HepG2 (cell line): ENCODE measurements around the gene WDR27. TPM values are rescaled to one million over a fixed set of nuclear protein-coding genes. Genes with fewer than 3 reads are reported as not detected.

Source experiments
- HMGXB4 ChIP-seq, 2 experiments: sonication (generic) in 1 of 2; formaldehyde crosslinking in 1 of 2; IDR thresholded peaks; 2 replicates each; pipeline versions ENCODE4 v1.4.0 to v1.6.1; 2018 to 2020; ENCODE audit warnings: missing genetic modification reagents in 2 of 2, borderline replicate concordance in 1 of 2, low read depth in 1 of 2, mild to moderate bottlenecking in 1 of 2, missing biosample characterization in 1 of 2
- ZNF256 ChIP-seq: sonication (generic); formaldehyde crosslinking; conservative IDR thresholded peaks from 2 replicates; pipeline ENCODE4 v1.4.0; 2020; ENCODE audit warnings: missing genetic modification reagents
- polyA plus RNA-seq, 8 experiments: library from polyadenylated mRNA; depleted of rRNA in 3 of 8; stranded (reverse) in 7 of 8; unstranded in 1 of 8; fragments of >200 nt; fragmentation: Illumina TruSeq in 4 of 8; extraction: Trizol in 4 of 8; gene quantifications; 2 replicates each; pipeline versions ENCODE4 v1.2.1 to v1.2.3, GENCODE V29; 2011 to 2016; ENCODE audit warnings: low read depth in 4 of 8, missing spikeins in 1 of 8, mixed read lengths in 1 of 8; ENCODE audit not compliant: insufficient read depth in 1 of 8
- total RNA-seq, 5 experiments: library from RNA; depleted of rRNA; stranded (reverse); fragments of >200 nt; fragmentation: Illumina TruSeq; extraction: Trizol; gene quantifications; 2 replicates each; pipeline ENCODE4 v1.2.3, GENCODE V29; 2016; ENCODE audit warnings: low read depth in 1 of 5
- TF ChIP-seq, protein P1 (sequence below): sonication (generic); formaldehyde crosslinking; IDR thresholded peaks from 2 replicates; pipeline ENCODE4 v1.9.0; 2021; ENCODE audit warnings: mild to moderate bottlenecking, missing genetic modification reagents
- TF ChIP-seq, protein P2 (sequence below): IDR thresholded peaks from 2 replicates; pipeline ENCODE4 v1.6.1; 2016; ENCODE audit warnings: missing genetic modification reagents, missing compliant biosample characterization

Gene WDR27
- total and polyA plus RNA-seq, 2 of the 13 experiments (the other 11 are each of a cell fraction or from before 2014, with no cell fraction given) = 34.1 to 80.3 TPM

DNA sequence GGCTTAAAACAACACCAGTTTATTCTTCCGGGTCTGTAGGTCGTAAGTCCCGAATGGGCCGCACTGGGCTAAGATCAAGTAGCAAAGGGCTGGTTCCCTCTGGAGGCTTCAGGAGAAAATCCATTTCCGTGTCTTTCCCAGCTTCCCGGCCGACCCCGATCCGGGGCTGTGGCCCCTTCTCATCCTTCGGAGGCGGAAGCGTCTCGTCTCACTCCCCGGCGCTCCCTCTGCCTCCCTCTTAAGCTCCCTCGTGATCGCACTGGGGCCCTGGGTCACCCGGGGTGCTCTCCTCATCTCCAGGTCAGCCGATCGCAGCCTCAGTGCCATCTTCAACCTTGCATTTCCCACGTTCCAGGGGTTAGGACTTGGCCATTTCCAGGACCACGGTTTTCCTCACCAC lies 199.4 kb downstream of the WDR27 start (continued):
- TF ChIP-seq, protein P1, sequence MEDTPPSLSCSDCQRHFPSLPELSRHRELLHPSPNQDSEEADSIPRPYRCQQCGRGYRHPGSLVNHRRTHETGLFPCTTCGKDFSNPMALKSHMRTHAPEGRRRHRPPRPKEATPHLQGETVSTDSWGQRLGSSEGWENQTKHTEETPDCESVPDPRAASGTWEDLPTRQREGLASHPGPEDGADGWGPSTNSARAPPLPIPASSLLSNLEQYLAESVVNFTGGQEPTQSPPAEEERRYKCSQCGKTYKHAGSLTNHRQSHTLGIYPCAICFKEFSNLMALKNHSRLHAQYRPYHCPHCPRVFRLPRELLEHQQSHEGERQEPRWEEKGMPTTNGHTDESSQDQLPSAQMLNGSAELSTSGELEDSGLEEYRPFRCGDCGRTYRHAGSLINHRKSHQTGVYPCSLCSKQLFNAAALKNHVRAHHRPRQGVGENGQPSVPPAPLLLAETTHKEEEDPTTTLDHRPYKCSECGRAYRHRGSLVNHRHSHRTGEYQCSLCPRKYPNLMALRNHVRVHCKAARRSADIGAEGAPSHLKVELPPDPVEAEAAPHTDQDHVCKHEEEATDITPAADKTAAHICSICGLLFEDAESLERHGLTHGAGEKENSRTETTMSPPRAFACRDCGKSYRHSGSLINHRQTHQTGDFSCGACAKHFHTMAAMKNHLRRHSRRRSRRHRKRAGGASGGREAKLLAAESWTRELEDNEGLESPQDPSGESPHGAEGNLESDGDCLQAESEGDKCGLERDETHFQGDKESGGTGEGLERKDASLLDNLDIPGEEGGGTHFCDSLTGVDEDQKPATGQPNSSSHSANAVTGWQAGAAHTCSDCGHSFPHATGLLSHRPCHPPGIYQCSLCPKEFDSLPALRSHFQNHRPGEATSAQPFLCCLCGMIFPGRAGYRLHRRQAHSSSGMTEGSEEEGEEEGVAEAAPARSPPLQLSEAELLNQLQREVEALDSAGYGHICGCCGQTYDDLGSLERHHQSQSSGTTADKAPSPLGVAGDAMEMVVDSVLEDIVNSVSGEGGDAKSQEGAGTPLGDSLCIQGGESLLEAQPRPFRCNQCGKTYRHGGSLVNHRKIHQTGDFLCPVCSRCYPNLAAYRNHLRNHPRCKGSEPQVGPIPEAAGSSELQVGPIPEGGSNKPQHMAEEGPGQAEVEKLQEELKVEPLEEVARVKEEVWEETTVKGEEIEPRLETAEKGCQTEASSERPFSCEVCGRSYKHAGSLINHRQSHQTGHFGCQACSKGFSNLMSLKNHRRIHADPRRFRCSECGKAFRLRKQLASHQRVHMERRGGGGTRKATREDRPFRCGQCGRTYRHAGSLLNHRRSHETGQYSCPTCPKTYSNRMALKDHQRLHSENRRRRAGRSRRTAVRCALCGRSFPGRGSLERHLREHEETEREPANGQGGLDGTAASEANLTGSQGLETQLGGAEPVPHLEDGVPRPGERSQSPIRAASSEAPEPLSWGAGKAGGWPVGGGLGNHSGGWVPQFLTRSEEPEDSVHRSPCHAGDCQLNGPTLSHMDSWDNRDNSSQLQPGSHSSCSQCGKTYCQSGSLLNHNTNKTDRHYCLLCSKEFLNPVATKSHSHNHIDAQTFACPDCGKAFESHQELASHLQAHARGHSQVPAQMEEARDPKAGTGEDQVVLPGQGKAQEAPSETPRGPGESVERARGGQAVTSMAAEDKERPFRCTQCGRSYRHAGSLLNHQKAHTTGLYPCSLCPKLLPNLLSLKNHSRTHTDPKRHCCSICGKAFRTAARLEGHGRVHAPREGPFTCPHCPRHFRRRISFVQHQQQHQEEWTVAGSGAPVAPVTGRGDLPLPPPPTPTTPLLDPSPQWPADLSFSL (CRISPR knock-in tag) = no peak
- TF ChIP-seq, protein P2, sequence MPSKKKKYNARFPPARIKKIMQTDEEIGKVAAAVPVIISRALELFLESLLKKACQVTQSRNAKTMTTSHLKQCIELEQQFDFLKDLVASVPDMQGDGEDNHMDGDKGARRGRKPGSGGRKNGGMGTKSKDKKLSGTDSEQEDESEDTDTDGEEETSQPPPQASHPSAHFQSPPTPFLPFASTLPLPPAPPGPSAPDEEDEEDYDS (CRISPR knock-in tag) = no peak
- TF ChIP-seq ZNF256 (no peak), HMGXB4 (CRISPR knock-in tag; IDR thresholded peaks at IDR 0.05; ENCODE audit: borderline replicate concordance in 1 of 2, low read depth in 1 of 2) (no peak)
